Measurements from ENCODE around the gene PHACTR4.
A peak's percentile ranks its signal among the peaks of the same experiment; 100 is the strongest.
"Not testable (repeated sequence)": the region's sequence is repeated elsewhere in the genome, so short reads cannot be mapped to it uniquely, and the experiment has no call there.

The PHACTR4 gene

GRCh38 chr1:28458237-28459228, 89.0 kb downstream of the PHACTR4 start:
- in situ Hi-C loops (cut with HindIII; ENCODE audit: low pct_ligation_motif_present, low pct_unique_long_range_greater_than_20kb, low sequenced_read_pairs): no loop called here
- DNase-seq: no peak

DNA sequence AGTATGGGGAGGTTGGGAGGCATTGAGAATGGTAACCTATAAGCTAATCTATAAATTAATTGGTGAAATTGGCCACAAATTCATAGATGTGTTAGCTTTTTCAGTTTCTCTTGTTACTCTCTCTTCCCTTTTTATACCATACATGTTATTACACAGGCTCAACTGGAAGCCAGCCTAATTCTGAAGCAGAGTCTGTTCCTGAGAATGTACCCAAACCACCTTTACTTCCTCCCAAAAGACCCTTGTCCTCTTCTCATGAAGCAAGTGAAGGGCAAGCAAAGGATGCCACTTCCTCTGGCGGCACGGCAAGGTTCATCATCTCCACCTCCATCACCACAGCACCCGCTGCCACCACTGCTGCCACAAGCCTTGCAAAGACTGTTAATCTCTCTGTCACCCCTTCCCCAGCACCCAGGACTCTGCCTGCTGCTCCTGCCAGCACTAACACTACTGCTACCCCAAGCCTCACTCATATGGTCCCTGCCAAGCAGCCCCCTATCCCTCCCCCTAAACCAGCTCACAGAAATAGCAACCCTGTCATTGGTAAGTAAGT, 96.8 kb downstream of the PHACTR4 start:
- DNase-seq: no peak
- in situ Hi-C loops (cut with HindIII; ENCODE audit: low pct_ligation_motif_present, low pct_unique_long_range_greater_than_20kb, low sequenced_read_pairs): no loop called here

DNA sequence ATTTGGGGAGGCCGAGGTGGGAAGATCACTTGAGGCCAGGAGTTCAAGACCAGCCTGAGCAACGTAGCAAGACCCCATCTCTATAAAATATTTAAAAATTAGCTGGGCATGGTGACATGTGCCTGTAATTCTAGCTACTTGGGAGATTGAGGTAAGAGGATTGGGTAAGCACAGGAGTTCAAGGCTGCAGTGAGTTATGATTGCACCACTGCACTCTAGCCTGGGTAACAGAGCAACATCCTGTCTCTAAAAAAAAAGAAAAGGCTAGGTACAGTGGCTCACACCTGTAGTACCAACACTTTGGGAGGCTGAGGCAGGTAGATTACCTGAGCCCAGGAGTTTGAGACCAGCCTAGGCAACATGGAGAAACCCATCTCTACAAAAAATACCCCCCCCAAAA, 100.6 kb downstream of the PHACTR4 start:
- in situ Hi-C loops (cut with HindIII; ENCODE audit: low pct_ligation_motif_present, low pct_unique_long_range_greater_than_20kb, low sequenced_read_pairs): no loop called here
- no peak for DNase-seq

- in situ Hi-C loops (cut with HindIII; ENCODE audit: low pct_ligation_motif_present, low pct_unique_long_range_greater_than_20kb, low sequenced_read_pairs): not testable (repeated sequence)
These were observed 110.0 kb downstream of the PHACTR4 start for GRCh38 chr1:28479497-28479896.

GRCh38 chr1:28480308-28480707, 110.8 kb downstream of the PHACTR4 start:
- no peak for DNase-seq
- in situ Hi-C loops (cut with HindIII; ENCODE audit: low pct_ligation_motif_present, low pct_unique_long_range_greater_than_20kb, low sequenced_read_pairs): no loop called here

More at GRCh38 chr1:28479497-28479896, 110.0 kb downstream of the PHACTR4 start:
- not testable (repeated sequence) for DNase-seq

GRCh38 chr1:28482138-28482537, 112.6 kb downstream of the PHACTR4 start:
- no peak for DNase-seq
- in situ Hi-C loops (cut with HindIII; ENCODE audit: low pct_ligation_motif_present, low pct_unique_long_range_greater_than_20kb, low sequenced_read_pairs): no loop called here

- no peak for DNase-seq
- in situ Hi-C loops (cut with HindIII; ENCODE audit: low pct_ligation_motif_present, low pct_unique_long_range_greater_than_20kb, low sequenced_read_pairs): no loop called here
These were observed 113.2 kb downstream of the PHACTR4 start for GRCh38 chr1:28482702-28483101.

DNA sequence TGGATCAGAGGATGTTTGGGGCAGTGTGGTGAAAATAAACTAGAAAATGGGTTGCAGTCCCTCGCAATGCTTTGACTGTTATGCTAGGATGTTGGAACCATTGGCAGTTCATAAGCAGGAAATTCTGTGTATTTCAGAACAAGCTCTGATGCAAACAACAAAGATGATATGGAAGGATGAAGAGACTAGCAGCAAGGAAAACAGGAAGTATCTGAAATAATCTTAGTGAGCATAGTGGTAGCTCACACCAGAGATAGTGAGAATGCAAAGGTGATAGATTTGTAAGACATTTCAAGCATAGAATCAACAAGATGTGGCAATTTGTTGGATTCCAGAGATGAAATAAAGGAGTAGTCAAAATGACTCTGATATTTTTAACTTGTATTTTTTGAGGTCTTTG, 125.2 kb downstream of the PHACTR4 start:
- DNase-seq: no peak
- in situ Hi-C loops (cut with HindIII; ENCODE audit: low pct_ligation_motif_present, low pct_unique_long_range_greater_than_20kb, low sequenced_read_pairs): no loop called here

GRCh38 chr1:28499553-28499952, 130.0 kb downstream of the PHACTR4 start:
- DNase-seq: no peak
- in situ Hi-C loops (cut with HindIII; ENCODE audit: low pct_ligation_motif_present, low pct_unique_long_range_greater_than_20kb, low sequenced_read_pairs): no loop called here

GRCh38 chr1:28501925-28502324, 132.4 kb downstream of the PHACTR4 start:
- no peak for DNase-seq
- in situ Hi-C loops (cut with HindIII; ENCODE audit: low pct_ligation_motif_present, low pct_unique_long_range_greater_than_20kb, low sequenced_read_pairs): no loop called here

DNA sequence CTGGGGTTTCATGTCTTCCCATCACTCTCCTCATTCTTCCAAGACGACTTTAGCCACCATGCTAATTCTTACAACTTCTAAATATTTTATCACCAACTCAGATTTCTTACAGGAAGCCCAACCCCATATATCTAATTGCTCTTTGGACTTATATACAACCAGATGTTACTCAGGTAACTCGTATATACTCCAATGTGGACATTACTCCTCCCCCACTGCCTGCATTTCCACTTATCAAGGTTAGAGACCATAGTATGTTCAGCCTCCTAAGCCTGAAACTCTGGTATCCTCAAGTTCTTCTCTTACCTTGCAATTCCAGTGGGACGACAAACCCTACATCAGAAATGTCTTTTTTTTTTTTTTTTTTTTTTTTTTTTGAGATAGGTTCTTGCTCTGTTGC, 133.6 kb downstream of the PHACTR4 start:
- in situ Hi-C loops (cut with HindIII; ENCODE audit: low pct_ligation_motif_present, low pct_unique_long_range_greater_than_20kb, low sequenced_read_pairs): no loop called here
- no peak for DNase-seq

- peak; percentile 98 for DNase-seq
- in situ Hi-C loops (cut with HindIII; ENCODE audit: low pct_ligation_motif_present, low pct_unique_long_range_greater_than_20kb, low sequenced_read_pairs): no loop called here
These were observed 136.1 kb downstream of the PHACTR4 start, which contains the start of gene RCC1 for GRCh38 chr1:28505406-28506187. RCC1 (plus strand) TSS chr1:28506043; CDS start chr1:28529867, 23,824 bp downstream.

DNA sequence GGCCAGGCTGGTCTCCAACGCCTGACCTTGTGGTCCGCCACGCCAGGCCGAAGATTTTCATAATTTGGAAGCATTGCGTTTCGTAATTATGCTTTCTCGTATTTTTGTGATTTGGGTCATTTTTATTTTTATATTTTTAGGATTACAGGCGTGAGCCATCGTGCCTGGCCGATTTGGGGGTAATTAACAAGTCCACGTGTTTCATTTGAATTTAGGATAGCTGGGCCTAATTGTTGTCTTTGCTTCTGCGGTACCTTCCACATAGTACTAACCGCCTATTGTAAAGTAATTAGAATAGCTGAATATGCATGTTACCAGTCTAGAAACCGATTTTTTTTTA, 137.3 kb downstream of the PHACTR4 start:
- in situ Hi-C loops (cut with HindIII; ENCODE audit: low pct_ligation_motif_present, low pct_unique_long_range_greater_than_20kb, low sequenced_read_pairs): no loop called here
- no peak for DNase-seq

- in situ Hi-C loops (cut with HindIII; ENCODE audit: low pct_ligation_motif_present, low pct_unique_long_range_greater_than_20kb, low sequenced_read_pairs): no loop called here
- DNase-seq: no peak
These were observed 137.7 kb downstream of the PHACTR4 start for GRCh38 chr1:28507247-28507645.

DNA sequence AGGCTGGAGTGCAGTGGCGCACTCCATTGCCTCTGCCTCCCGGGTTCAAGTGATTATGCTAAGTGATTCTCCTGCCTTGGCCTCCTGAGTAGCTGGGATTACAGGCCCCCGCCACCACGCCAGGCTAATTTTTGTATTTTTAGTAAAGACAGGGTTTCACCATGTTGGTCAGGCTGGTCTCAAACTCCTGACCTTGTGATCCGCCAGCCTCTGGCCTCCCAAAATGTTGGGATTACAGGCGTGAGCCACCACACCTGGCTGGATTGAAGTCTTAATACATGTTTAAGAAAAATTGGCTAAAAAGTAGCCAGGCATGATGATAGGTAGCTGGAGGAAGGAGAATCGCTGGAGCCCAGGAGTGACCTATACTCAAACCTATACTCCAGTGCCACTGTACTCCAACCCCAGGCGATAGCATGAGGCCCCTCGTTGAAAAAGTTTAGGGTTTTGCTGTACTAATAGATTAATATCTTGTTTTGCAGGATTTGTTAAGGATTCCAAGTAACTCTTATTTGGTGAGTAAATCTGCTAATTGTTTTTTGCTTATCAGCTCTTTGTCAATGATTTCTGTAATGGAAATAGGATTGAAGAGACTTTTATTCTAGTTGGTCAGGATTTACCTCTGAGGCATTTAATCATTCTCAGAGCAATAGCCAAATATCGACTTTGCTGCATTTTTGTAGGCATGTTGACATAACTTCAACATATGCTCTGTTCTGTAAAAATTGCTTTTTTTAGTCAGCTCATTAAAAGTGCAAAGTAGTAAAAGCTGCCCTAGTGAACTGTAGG, 138.3 kb downstream of the PHACTR4 start:
- no peak for DNase-seq
- in situ Hi-C loops (cut with HindIII; ENCODE audit: low pct_ligation_motif_present, low pct_unique_long_range_greater_than_20kb, low sequenced_read_pairs): no loop called here

DNA sequence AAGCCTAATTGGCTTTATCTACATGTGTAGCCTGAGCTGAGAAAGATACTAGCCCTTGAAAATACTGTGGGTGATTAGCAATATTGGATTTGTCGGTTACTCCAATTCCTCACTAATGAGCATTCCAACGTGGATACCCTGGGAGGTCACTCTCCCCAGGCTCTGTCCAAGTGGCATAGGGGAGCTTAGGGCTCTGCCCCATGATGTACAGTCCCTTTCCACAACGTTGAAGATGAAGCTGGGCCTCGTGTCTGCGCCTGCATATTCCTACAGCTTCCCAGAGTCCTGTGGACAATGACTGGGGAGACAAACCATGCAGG, 138.9 kb downstream of the PHACTR4 start:
- in situ Hi-C loops (cut with HindIII; ENCODE audit: low pct_ligation_motif_present, low pct_unique_long_range_greater_than_20kb, low sequenced_read_pairs): no loop called here
- no peak for DNase-seq

GRCh38 chr1:28509705-28510272, 140.2 kb downstream of the PHACTR4 start:
- in situ Hi-C loops (cut with HindIII; ENCODE audit: low pct_ligation_motif_present, low pct_unique_long_range_greater_than_20kb, low sequenced_read_pairs): no loop called here
- no peak for DNase-seq

DNA sequence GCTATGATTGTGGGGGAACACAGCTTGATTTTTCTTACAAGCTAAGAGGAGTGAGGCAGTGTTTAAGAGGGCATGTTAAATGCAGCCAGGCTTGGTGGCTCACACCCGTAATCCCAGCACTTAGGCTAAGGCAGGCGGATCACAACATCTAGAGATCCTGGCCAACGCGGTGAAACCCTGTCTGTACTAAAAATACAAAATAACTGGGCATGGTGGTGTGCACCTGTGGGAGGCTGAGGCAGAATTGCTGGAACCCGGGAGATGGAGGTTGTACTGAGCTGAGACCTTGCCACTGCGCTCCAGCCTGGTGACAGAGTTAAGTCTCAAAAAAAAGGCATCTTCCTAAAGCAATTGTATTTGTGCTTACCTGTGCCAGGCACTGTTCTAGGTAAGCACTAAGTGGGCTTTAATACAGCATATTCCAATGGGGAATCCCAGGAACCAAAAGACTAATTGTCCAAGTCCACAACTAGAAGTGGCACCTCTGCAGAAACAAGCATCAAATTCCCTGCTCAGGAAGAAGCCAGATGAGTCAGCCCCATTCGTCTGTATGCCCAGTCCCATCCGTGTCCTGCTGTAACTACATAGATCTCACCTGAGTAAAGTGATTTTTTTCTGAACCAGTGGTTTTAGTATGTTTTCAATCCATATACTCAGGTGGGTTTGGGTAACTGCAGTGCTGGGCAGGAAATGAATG, 140.9 kb downstream of the PHACTR4 start:
- DNase-seq: peak; percentile 48
- in situ Hi-C loops (cut with HindIII; ENCODE audit: low pct_ligation_motif_present, low pct_unique_long_range_greater_than_20kb, low sequenced_read_pairs): no loop called here

Measured in ACHN (cell line).